PC-3 (cell line): ENCODE data around the gene NELFB.

Source experiments
- CTCF ChIP-seq: fragments of 300-600 bp; sonication (generic); conservative IDR thresholded peaks from 2 replicates; pipeline ENCODE4 v1.5.1; 2017; ENCODE audit warnings: antibody characterized with exemption, low read depth, mild to moderate bottlenecking, low read length
- EZH2 ChIP-seq: fragments of 300-600 bp; sonication (generic); IDR thresholded peaks from one replicate; pipeline ENCODE4 v1.6.1; 2017; ENCODE audit warnings: antibody characterized with exemption, mild to moderate bottlenecking, low read length; ENCODE audit not compliant: unreplicated experiment

- TF ChIP-seq CTCF (no peak), EZH2 (no peak)
Measured at GRCh38 chr9:137306066-137306849, 51.1 kb downstream of the NELFB start.
